ENCODE results near the gene SEPTIN10. TPM values are rescaled to one million over a fixed set of nuclear protein-coding genes. Genes with fewer than 3 reads are reported as not detected.
"Not testable (repeated sequence)": the region's sequence is repeated elsewhere in the genome, so short reads cannot be mapped to it uniquely, and the experiment has no call there.

Gene SEPTIN10
- total RNA-seq, 1 donor from 2014 or later = 107 TPM

DNA sequence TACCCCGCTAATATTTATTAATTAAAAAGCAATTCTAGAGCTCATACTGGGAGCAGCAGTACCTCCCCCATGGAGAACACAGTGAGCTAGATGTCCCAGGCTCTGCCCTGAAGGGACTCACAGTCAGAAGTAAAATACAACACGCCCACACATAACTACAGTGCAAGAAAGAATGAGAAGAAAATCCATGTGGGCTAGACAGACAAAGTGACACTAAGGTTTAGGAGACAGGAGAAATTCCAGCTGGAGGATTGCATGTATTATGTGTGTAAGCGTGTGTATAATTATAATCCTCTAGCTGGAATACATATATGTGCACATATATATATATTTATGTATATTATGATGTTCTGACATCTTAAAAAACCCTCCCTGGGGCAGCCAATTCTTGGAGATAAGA is 16.1 kb upstream of the SEPTIN10 start:
- H3K4me3 ChIP-seq = no peak overlapping the region
- no peak for DNase-seq (ENCODE audit: extremely low spot score in 2 of 2)
- H3K4me1 ChIP-seq = no peaks in the 10 kb centered on the region
- H3K27me3 ChIP-seq = no peaks in the 10 kb centered on the region
- H3K27ac ChIP-seq = no peak overlapping the region
- TF ChIP-seq POLR2AphosphoS5 (IDR thresholded peaks at IDR 0.05; ENCODE audit: insufficient read depth in 1 of 2, low read depth in 1 of 2) (no peak), POLR2A (IDR thresholded peaks at IDR 0.05) (no peak)
- TF ChIP-seq, protein P1, sequence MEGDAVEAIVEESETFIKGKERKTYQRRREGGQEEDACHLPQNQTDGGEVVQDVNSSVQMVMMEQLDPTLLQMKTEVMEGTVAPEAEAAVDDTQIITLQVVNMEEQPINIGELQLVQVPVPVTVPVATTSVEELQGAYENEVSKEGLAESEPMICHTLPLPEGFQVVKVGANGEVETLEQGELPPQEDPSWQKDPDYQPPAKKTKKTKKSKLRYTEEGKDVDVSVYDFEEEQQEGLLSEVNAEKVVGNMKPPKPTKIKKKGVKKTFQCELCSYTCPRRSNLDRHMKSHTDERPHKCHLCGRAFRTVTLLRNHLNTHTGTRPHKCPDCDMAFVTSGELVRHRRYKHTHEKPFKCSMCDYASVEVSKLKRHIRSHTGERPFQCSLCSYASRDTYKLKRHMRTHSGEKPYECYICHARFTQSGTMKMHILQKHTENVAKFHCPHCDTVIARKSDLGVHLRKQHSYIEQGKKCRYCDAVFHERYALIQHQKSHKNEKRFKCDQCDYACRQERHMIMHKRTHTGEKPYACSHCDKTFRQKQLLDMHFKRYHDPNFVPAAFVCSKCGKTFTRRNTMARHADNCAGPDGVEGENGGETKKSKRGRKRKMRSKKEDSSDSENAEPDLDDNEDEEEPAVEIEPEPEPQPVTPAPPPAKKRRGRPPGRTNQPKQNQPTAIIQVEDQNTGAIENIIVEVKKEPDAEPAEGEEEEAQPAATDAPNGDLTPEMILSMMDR (IDR thresholded peaks at IDR 0.05) = no peak
- intact Hi-C loops (cut with DNase I) = no loop called here
- H3K9me3 ChIP-seq = no peaks in the 10 kb centered on the region
- H3K36me3 ChIP-seq = no peaks in the 10 kb centered on the region

DNA sequence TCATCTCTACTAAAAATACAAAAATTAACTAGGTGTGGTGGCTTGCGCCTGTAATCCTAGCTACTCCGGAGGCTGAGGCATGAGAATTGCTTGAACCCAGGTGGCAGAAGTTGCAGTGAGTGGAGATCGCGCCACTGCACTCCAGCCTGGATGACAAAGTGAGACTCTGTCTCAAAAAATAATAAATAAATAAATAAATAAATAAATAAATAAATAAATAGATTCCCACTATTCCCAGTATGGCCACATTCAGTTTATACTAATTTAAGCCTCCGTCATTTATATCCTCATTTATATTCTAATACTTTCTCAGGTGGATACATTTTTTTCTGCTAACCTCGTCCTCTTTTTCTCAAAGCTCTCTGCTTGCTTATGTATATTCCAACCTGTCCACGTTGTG is 14.6 kb upstream of the SEPTIN10 start:
- intact Hi-C loops (cut with DNase I); H3K36me3 ChIP-seq; H3K27me3 ChIP-seq; H3K4me3 ChIP-seq; H3K4me1 ChIP-seq; DNase-seq (ENCODE audit: extremely low spot score in 2 of 2); H3K27ac ChIP-seq; H3K9me3 ChIP-seq: not testable (repeated sequence)

DNA sequence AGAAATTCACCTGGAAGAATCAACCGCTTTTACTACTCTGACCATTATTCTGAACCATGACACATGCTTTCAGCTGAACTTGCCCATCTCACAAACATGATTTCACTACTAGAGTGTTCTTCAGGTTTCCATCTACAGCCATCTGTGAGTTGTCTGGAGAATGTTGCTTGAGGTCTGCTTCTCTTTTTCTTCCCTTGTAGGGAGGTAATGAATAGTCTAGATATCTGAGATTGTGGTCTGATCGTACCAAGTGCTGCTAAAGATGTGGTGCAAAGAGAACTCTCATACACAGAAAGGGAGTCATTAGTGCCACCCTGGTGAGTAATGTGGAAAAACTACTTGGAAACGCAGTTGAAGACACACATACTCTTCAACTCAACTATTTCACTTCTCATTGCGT is 10.6 kb upstream of the SEPTIN10 start:
- no peaks in the 10 kb centered on the region for H3K36me3 ChIP-seq
- no peak overlapping the region for H3K27ac ChIP-seq
- TF ChIP-seq, protein P1 (IDR thresholded peaks at IDR 0.05) = no peak
- no peak for TF ChIP-seq POLR2AphosphoS5 (IDR thresholded peaks at IDR 0.05; ENCODE audit: insufficient read depth in 1 of 2, low read depth in 1 of 2)
- TF ChIP-seq POLR2A (IDR thresholded peaks at IDR 0.05) = no peak
- no peak for DNase-seq (ENCODE audit: extremely low spot score in 2 of 2)
- no peaks in the 10 kb centered on the region for H3K9me3 ChIP-seq
- H3K4me3 ChIP-seq = no peak overlapping the region
- H3K4me1 ChIP-seq = no peaks in the 10 kb centered on the region
- no peaks in the 10 kb centered on the region for H3K27me3 ChIP-seq
- intact Hi-C loops (cut with DNase I) = no loop called here

DNA sequence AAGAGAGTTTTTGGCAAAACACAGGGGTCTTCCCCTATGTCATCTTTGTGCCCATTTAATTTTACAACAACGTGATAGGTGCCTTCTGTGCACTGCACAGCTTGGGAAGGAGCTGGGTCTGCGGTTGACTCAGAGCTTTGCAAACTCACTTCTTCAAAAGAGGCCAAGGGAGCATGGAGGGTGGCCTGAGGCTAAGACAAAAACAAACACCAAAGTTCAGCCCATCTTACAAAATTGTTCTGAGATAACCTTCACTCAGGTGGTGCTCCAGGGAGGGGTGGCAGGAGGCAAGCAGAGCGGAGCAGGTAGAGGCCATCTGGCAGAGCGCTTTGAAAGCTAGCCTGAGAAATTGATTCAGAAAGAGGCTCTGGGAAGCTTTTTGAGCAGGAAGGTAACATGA is 10.2 kb upstream of the SEPTIN10 start:
- Histone ChIP-seq H3K4me3 (no peak overlapping the region), H3K27ac (no peak overlapping the region), H3K36me3 (no peaks in the 10 kb centered on the region), H3K9me3 (no peaks in the 10 kb centered on the region), H3K4me1 (no peaks in the 10 kb centered on the region), H3K27me3 (no peaks in the 10 kb centered on the region)
- intact Hi-C loops (cut with DNase I) = no loop called here
- DNase-seq (ENCODE audit: extremely low spot score in 2 of 2) = no peak
- TF ChIP-seq, protein P1 (IDR thresholded peaks at IDR 0.05) = no peak
- TF ChIP-seq POLR2A (IDR thresholded peaks at IDR 0.05) (no peak), POLR2AphosphoS5 (IDR thresholded peaks at IDR 0.05; ENCODE audit: insufficient read depth in 1 of 2, low read depth in 1 of 2) (no peak)

DNA sequence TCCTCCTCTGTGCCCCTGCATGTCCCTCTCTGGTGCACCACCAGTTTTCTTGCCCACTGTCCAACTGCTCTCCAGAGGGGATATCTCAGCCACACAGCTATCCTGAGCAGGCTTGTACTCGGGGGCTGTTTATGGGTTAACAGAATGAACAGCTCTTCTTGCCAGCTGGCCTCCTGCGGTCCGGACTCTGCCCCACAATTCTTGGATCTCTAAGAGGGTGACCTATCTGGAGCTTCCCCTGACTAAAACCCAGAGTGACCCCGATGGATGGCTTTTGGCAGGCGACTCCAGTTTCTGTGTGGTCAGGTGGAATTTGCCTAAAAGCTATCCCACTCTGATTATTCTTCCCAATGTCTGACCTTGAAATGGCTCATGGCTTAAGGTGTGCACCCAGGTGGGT is 9.5 kb upstream of the SEPTIN10 start:
- Histone ChIP-seq H3K9me3 (no peaks in the 10 kb centered on the region), H3K4me3 (no peak overlapping the region), H3K4me1 (no peaks in the 10 kb centered on the region), H3K27me3 (no peaks in the 10 kb centered on the region), H3K27ac (no peak overlapping the region), H3K36me3 (no peaks in the 10 kb centered on the region)
- no peak for DNase-seq (ENCODE audit: extremely low spot score in 2 of 2)
- TF ChIP-seq POLR2A (IDR thresholded peaks at IDR 0.05) (no peak), POLR2AphosphoS5 (IDR thresholded peaks at IDR 0.05; ENCODE audit: insufficient read depth in 1 of 2, low read depth in 1 of 2) (no peak)
- TF ChIP-seq, protein P1 (IDR thresholded peaks at IDR 0.05) = no peak
- intact Hi-C loops (cut with DNase I) = no loop called here

Measured in vagina (tissue), 2 donors.